ENCODE data around the gene RESP18.
"Not testable (repeated sequence)": the region's sequence is repeated elsewhere in the genome, so short reads cannot be mapped to it uniquely, and the experiment has no call there.

RESP18 gene

GRCh38 chr2:219325136-219325535 is 7.4 kb downstream of the RESP18 start:
- DNase-seq = no peak

GRCh38 chr2:219323434-219323833 is 9.1 kb downstream of the RESP18 start:
- no peak for DNase-seq

GRCh38 chr2:219314804-219315468 is 17.6 kb downstream of the RESP18 start:
- no peak for DNase-seq

- not testable (repeated sequence) for DNase-seq
Measured at GRCh38 chr2:219312683-219313263, 19.8 kb downstream of the RESP18 start.

- peak; percentile 74 for DNase-seq
Measured at GRCh38 chr2:219309278-219309677, 23.3 kb downstream of the RESP18 start, which contains the start of gene PTPRN. Gene PTPRN (minus strand): TSS chr2:219309401. CDS start chr2:219309332, 69 bp downstream.

- peak; percentile 23 for DNase-seq
Measured at GRCh38 chr2:219308142-219309101, 24.1 kb downstream of the RESP18 start.

- DNase-seq = no peak
Measured at GRCh38 chr2:219306047-219306446, 26.5 kb downstream of the RESP18 start.

- no peak for DNase-seq
Measured at GRCh38 chr2:219304223-219304622, 28.3 kb downstream of the RESP18 start.

GRCh38 chr2:219302412-219302968 is 30.1 kb downstream of the RESP18 start:
- DNase-seq = no peak

GRCh38 chr2:219300022-219300421 is 32.5 kb downstream of the RESP18 start:
- DNase-seq = no peak

GRCh38 chr2:219299372-219299760 is 33.2 kb downstream of the RESP18 start:
- DNase-seq = no peak

- peak; percentile 44 for DNase-seq
Measured at GRCh38 chr2:219298759-219299371, 33.7 kb downstream of the RESP18 start.

GRCh38 chr2:219297766-219298456 is 34.6 kb downstream of the RESP18 start:
- DNase-seq = no peak

- DNase-seq = no peak
Measured at GRCh38 chr2:219296631-219297391, 35.7 kb downstream of the RESP18 start.

- DNase-seq = no peak
Measured at GRCh38 chr2:219296142-219296541, 36.4 kb downstream of the RESP18 start.

GRCh38 chr2:219294356-219295351 is 37.9 kb downstream of the RESP18 start:
- DNase-seq = no peak

- no peak for DNase-seq
Measured at GRCh38 chr2:219293736-219294231, 38.8 kb downstream of the RESP18 start.

GRCh38 chr2:219292616-219293015 is 39.9 kb downstream of the RESP18 start:
- no peak for DNase-seq

- no peak for DNase-seq
Measured at GRCh38 chr2:219291910-219292490, 40.5 kb downstream of the RESP18 start.

Measured in SHP77 treated with DMSO at 0.1 percent for 48 hours (cell line).